GM18907 (cell line): ENCODE data around the gene ARRDC3.
"Not testable (repeated sequence)": the region's sequence is repeated elsewhere in the genome, so short reads cannot be mapped to it uniquely, and the experiment has no call there.

Experiments used
- ATAC-seq: cut with Tn5 transposase; IDR thresholded peaks from one replicate; pipeline ENCODE4 v1.9.1; 2021; ENCODE audit warnings: mild to moderate bottlenecking, moderate library complexity; ENCODE audit not compliant: unreplicated experiment

ARRDC3 gene

GRCh38 chr5:91361055-91361701 lies 21.9 kb downstream of the ARRDC3 start:
- ATAC-seq, result peak; percentile 92

GRCh38 chr5:91359962-91360609 lies 23.0 kb downstream of the ARRDC3 start:
- no peak for ATAC-seq

- ATAC-seq, result no peak
Measured at GRCh38 chr5:91357806-91358205, 25.3 kb downstream of the ARRDC3 start.

- ATAC-seq, result no peak
Measured at GRCh38 chr5:91357012-91357634, 26.0 kb downstream of the ARRDC3 start.

- ATAC-seq, result not testable (repeated sequence)
Measured at GRCh38 chr5:91354867-91355266, 28.2 kb downstream of the ARRDC3 start.

- ATAC-seq, result no peak
Measured at GRCh38 chr5:91352831-91353695, 30.1 kb downstream of the ARRDC3 start.

- no peak for ATAC-seq
Measured at GRCh38 chr5:91345461-91345860, 37.7 kb downstream of the ARRDC3 start.

- ATAC-seq, result not testable (repeated sequence)
Measured at GRCh38 chr5:91344661-91345200, 38.4 kb downstream of the ARRDC3 start.

- ATAC-seq, result no peak
Measured at GRCh38 chr5:91343916-91344315, 39.2 kb downstream of the ARRDC3 start.

- ATAC-seq, result not testable (repeated sequence)
Measured at GRCh38 chr5:91342931-91343330, 40.2 kb downstream of the ARRDC3 start.

- ATAC-seq, result no peak
Measured at GRCh38 chr5:91341154-91341553, 42.0 kb downstream of the ARRDC3 start.

GRCh38 chr5:91340532-91340931 lies 42.6 kb downstream of the ARRDC3 start:
- no peak for ATAC-seq

- ATAC-seq, result no peak
Measured at GRCh38 chr5:91339063-91339705, 43.9 kb downstream of the ARRDC3 start.

GRCh38 chr5:91332267-91333045 lies 50.7 kb downstream of the ARRDC3 start:
- ATAC-seq, result peak; percentile 75

- no peak for ATAC-seq
Measured at GRCh38 chr5:91331705-91332104, 51.4 kb downstream of the ARRDC3 start.

- ATAC-seq, result no peak
Measured at GRCh38 chr5:91329283-91329682, 53.8 kb downstream of the ARRDC3 start.

GRCh38 chr5:91328743-91329142 lies 54.4 kb downstream of the ARRDC3 start:
- no peak for ATAC-seq

GRCh38 chr5:91322981-91323380 lies 60.1 kb downstream of the ARRDC3 start:
- ATAC-seq, result not testable (repeated sequence)

- no peak for ATAC-seq
Measured at GRCh38 chr5:91319667-91320066, 63.5 kb downstream of the ARRDC3 start.

- ATAC-seq, result no peak
Measured at GRCh38 chr5:91318724-91319123, 64.4 kb downstream of the ARRDC3 start.
